Endothelial cell of umbilical vein (primary cell): Measurements from ENCODE around the gene RBM17.

ENCODE experiments used
- CTCF ChIP-seq, 2 donors: IDR thresholded peaks; 1 replicate in 1 of 2; 2 replicates in 1 of 2; pipeline ENCODE4 v1.5.1; 2011; ENCODE audit warnings: low read length in 2 of 2, mild to moderate bottlenecking in 2 of 2, moderate library complexity in 2 of 2, control low read depth in 1 of 2, inconsistent platforms in 1 of 2, low read depth in 1 of 2; ENCODE audit not compliant: insufficient read depth in 1 of 2; ENCODE audit errors: extremely low read depth in 1 of 2
- FOS ChIP-seq: IDR thresholded peaks from 2 replicates; pipeline ENCODE4 v1.6.1; 2011; ENCODE audit warnings: mild to moderate bottlenecking, low read length, moderate library complexity, borderline replicate concordance; ENCODE audit not compliant: insufficient read depth
- MAX ChIP-seq: IDR thresholded peaks from 2 replicates; pipeline ENCODE4 v1.6.1; 2011; ENCODE audit not compliant: insufficient read depth, insufficient read length
- POLR2AphosphoS5 ChIP-seq: IDR thresholded peaks from 2 replicates; pipeline ENCODE4 v1.6.1; 2012; ENCODE audit warnings: low read depth, mild to moderate bottlenecking, control low read depth, low read length, moderate library complexity; ENCODE audit not compliant: insufficient read depth

GRCh38 chr10:6044751-6045313 is 44.0 kb upstream of the RBM17 start:
- TF ChIP-seq CTCF (IDR thresholded peaks at IDR 0.05; ENCODE audit: extremely low read depth in 1 of 2, insufficient read depth in 1 of 2, low read depth in 1 of 2, low read length in 2 of 2) (no peak), MAX (no peak), POLR2AphosphoS5 (no peak), FOS (no peak)
